ENCODE measurements around the gene KCNG2.

- TF ChIP-seq CTCF (IDR thresholded peaks at IDR 0.05) (no peak), POLR2A (IDR thresholded peaks at IDR 0.05) (no peak)
Measured at GRCh38 chr18:79884963-79885728, 87.4 kb downstream of the KCNG2 start.

Data from gastroesophageal sphincter (tissue), 3 donors.